RWPE1 (cell line): ENCODE data around the gene MEGF8.

Experiments
- CTCF ChIA-PET: fragments of 350-600 bp; sonication (Branson Sonifier 250); formaldehyde crosslinking; extraction: SDS; loops from one replicate; lab custom pipeline; 2021; lab: Yijun Ruan, JAX
- POLR2A ChIA-PET: fragments of 400-600 bp; formaldehyde crosslinking; extraction: SDS; loops from one replicate; lab custom pipeline; 2020; ENCODE audit warnings: antibody characterized with exemption; ENCODE audit not compliant: low non-redundant PET; lab: Yijun Ruan, JAX
- DNase-seq: peaks from one replicate; pipeline ENCODE4 v3.0.0; 2012; ENCODE audit warnings: low spot score
- H3K27ac ChIP-seq: fragments of 450-650 bp; 2 replicates; pipeline ENCODE4 v1.5.1; 2017
- CTCF ChIP-seq: fragments of 450-650 bp; conservative IDR thresholded peaks from 2 replicates; pipeline ENCODE4 v1.5.1; 2017; ENCODE audit warnings: low read depth, mild to moderate bottlenecking

Gene MEGF8

GRCh38 chr19:42368360-42368759 lies 42.9 kb downstream of the MEGF8 start:
- no peak for TF ChIP-seq CTCF
- DNase-seq, result no peak
- no peak overlapping the region for H3K27ac ChIP-seq
- ChIA-PET CTCF (interaction anchor here (0.7 kb wide), 1 partner anchor 141 kb away, joined by 3 read pairs; no protein-coding TSS in a partner anchor), POLR2A (no interaction called here)

- no peak overlapping the region for H3K27ac ChIP-seq
- DNase-seq, result no peak
- CTCF ChIA-PET, result interaction anchor here (0.7 kb wide), 1 partner anchor 141 kb away, joined by 3 read pairs; no protein-coding TSS in a partner anchor
- TF ChIP-seq CTCF, result no peak
- POLR2A ChIA-PET, result no interaction called here
These were observed 43.3 kb downstream of the MEGF8 start for GRCh38 chr19:42368765-42369164.

GRCh38 chr19:42369433-42370067 lies 44.1 kb downstream of the MEGF8 start:
- no peak for TF ChIP-seq CTCF
- POLR2A ChIA-PET, result no interaction called here
- DNase-seq, result no peak
- CTCF ChIA-PET, result interaction anchor here (0.6 kb wide), 1 partner anchor 11 kb away, joined by 3 read pairs; no protein-coding TSS in a partner anchor
- H3K27ac ChIP-seq, result no peak overlapping the region

- no peak for TF ChIP-seq CTCF
- DNase-seq, result no peak
- CTCF ChIA-PET, result interaction anchor here (0.6 to 0.7 kb wide), 2 partner anchors 12 to 24 kb away, joined by 3 to 5 read pairs; no protein-coding TSS in a partner anchor
- POLR2A ChIA-PET, result no interaction called here
- H3K27ac ChIP-seq, result no peak overlapping the region
These were observed 44.7 kb downstream of the MEGF8 start for GRCh38 chr19:42370068-42370520.

- no peak overlapping the region for H3K27ac ChIP-seq
- no peak for TF ChIP-seq CTCF
- ChIA-PET CTCF (interaction anchor here (0.6 to 1.1 kb wide), 3 partner anchors 12 to 49 kb away, joined by 3 to 6 read pairs (median 5); no protein-coding TSS in a partner anchor), POLR2A (no interaction called here)
- no peak for DNase-seq
These were observed 45.3 kb downstream of the MEGF8 start for GRCh38 chr19:42370626-42371175.

- no peak for TF ChIP-seq CTCF
- DNase-seq, result no peak
- no peak overlapping the region for H3K27ac ChIP-seq
- CTCF ChIA-PET, result no interaction called here
- POLR2A ChIA-PET, result no interaction called here
These were observed 49.5 kb downstream of the MEGF8 start for GRCh38 chr19:42374826-42375376.
